HG02571 (cell line): ENCODE data around the gene HMCN2.

Experiments used
- ATAC-seq: cut with Tn5 transposase; IDR thresholded peaks from one replicate; pipeline ENCODE4 v1.9.1; 2021; ENCODE audit warnings: mild to moderate bottlenecking, moderate library complexity; ENCODE audit not compliant: unreplicated experiment

HMCN2 gene

GRCh38 chr9:130447193-130447816, 181.7 kb downstream of the HMCN2 start:
- no peak for ATAC-seq

GRCh38 chr9:130448035-130448624, 182.6 kb downstream of the HMCN2 start:
- no peak for ATAC-seq

GRCh38 chr9:130448771-130449603, 183.4 kb downstream of the HMCN2 start:
- ATAC-seq = no peak

- ATAC-seq = no peak
Measured at GRCh38 chr9:130450344-130451003, 184.9 kb downstream of the HMCN2 start.

DNA sequence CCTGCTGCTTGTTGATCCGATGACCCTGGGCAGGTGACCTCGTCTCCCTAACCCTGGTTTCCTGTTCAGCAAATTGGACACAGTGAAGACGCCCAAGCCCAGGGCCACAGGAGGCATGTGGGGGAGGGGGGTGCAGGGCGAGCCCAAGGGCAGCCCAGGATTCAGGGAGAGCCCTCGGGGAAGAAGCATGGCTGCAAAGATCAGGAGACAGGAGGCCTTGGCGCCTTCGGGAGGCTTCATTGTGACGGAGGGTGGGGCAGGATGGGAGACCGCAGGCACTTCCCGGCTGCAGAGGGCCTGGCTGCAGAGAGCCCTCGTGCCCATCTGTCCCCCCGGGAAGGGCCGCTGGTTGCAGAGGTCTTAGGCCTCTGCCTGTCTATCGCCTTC, 185.4 kb downstream of the HMCN2 start:
- ATAC-seq = no peak

- ATAC-seq = no peak
Measured at GRCh38 chr9:130451509-130452388, 186.2 kb downstream of the HMCN2 start.

- ATAC-seq = no peak
Measured at GRCh38 chr9:130452835-130453234, 187.3 kb downstream of the HMCN2 start.

DNA sequence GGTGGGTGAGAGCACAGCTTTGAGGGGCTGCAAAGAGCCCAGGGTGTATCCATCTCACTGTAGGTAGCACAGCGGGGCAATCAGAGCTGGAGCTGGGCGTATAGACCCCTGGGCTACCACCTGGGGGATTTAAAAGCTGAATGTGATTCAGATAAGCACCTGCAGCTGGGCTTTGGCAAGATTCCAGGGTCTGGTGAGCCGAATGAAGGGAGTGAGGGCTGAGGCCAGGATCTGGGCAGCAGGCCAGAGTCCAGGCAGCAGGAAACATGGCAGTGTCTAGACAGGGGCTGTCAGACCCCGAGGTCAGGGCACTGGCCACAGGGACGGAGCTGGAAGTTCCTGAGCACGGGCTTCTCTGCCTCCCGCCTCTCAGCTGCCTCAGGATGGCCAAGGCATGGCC, 187.9 kb downstream of the HMCN2 start:
- no peak for ATAC-seq

DNA sequence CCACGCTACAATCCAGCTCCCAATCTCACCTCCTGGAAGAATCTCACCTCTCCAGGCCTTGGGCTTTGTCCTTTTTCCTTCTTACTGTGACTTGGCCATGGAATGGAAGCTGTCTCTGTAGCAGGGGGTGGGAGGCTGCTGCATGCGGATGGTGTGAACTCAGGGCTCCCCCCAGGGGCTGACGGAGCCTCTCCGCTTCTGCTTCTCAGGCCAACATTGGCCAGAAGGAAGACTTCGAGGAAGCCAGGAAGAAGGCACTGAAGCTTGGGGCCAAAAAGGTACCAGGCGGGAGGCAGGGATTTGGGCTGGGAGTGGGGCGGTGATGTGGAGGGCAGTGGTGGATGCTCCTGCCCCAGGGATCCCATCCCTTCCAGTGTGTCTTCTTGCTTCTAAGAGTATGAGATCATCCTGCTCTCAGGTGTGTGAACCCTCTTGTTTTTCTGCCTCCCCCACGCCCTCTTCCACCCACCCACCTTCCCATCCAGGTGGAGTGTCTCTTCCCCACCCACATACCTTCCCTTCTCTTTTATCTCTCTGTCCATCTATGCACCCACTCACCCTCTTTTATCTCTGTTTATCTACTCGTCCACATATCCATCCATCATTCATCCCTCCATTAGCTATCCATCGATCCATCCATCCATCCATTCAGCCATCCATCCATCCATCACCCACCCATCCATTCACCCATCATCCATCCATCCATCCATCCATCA, 188.7 kb downstream of the HMCN2 start:
- no peak for ATAC-seq

- ATAC-seq = no peak
Measured at GRCh38 chr9:130454812-130455325, 189.3 kb downstream of the HMCN2 start.

GRCh38 chr9:130458027-130458803, 192.7 kb downstream of the HMCN2 start:
- ATAC-seq = no peak

- no peak for ATAC-seq
Measured at GRCh38 chr9:130458804-130459067, 193.2 kb downstream of the HMCN2 start.

GRCh38 chr9:130459151-130459550, 193.6 kb downstream of the HMCN2 start:
- no peak for ATAC-seq

GRCh38 chr9:130459941-130460669, 194.5 kb downstream of the HMCN2 start:
- ATAC-seq = no peak

DNA sequence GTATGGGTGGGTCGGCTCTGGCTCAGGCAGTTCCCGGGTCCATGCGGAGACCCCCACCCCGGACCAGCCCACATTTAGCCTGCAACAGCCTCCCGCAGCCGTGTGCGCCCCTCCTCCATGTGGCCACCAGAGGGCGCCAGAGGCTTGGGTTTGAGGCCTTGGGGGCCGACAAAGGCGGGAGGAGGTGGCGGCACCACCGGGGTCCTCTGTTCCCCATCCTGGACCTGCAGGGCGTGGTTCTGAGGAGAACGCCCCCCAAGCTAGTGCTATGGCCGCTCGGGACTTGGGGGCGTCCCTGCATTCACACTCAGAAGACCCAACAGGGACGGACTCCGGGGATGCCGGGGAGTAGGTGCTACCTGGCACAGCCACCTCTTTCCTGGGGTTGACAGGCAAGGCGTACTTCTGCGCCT, 195.7 kb downstream of the HMCN2 start:
- ATAC-seq = no peak

DNA sequence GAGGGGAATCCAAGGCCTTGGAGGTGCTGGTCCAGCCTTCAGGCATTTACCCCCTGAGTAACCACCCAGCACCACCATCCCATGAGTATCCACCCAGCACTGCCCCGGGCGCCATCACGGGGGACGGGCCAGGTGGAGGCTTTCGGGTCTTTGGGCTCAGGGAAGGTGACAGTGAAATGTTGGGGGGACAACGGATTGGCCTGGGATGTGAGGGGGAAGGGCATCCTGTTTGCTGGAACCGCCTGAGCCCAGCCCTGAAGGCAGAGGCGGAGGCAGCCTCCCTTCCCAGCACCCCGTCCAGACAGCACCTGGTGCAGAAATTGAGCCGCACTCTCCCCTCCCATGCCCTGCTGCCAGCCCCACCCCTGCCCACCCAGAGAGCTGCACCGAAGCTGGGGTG, 196.2 kb downstream of the HMCN2 start:
- no peak for ATAC-seq

DNA sequence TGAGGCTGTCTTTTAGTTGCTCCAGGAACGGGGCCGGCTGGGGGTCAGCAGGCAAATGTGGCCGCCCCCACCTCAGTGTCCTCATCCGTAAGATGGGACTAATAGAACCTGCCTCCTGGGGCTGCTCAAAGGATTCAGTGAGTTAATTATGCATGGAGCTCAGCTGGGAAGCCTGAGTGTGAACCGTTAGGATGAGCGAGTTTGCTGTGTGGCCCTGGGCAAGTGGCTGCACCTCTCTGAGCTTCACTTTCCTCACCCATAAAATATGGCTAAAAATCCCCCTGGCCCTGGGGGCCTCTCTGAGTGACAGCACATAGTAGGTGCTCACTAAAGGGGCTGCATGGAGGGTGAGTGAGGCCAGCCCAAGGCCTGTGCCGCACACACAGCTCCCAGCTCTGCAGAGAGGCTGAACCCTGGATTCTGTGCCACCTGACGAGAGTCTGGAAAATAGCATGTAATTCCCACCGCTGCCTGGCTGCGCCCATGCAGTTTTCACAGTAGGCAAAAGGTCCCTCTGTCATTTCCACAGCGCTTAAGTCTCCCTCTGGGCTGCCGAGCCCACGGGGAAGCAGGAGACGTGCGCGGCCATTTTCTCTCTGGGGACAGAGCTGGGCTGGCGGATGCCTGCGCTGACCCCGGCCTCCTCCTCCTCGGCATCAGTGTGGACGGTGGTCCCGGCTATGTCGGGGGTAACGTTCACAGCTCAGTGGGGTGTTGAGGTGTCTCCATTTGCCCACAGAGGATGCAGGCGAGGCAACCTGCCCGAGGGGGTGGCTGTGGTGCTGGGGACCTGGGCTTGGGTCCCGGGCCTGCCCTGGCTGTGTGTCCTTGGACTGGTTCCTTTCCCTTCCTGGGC, 197.4 kb downstream of the HMCN2 start:
- ATAC-seq = no peak
